T-helper 1 cell treated with Interleukin-12 subunit alpha and Interleukin-12 subunit beta and Interleukin-4 antibody, amounts not matched to agents 30 μg/mL and 1 μg/mL, for 36 hours (primary cell): ENCODE measurements around the gene FHIT.

ENCODE experiments used
- H3K27ac Mint-ChIP-seq: one replicate; pipeline ENCODE4 v1.8.0; 2021; ENCODE audit warnings: mild to moderate bottlenecking, mixed read lengths
- H3K27me3 Mint-ChIP-seq: one replicate; pipeline ENCODE4 v1.8.0; 2021; ENCODE audit warnings: low read depth, mixed read lengths
- H3K36me3 Mint-ChIP-seq: one replicate; pipeline ENCODE4 v1.8.0; 2021; ENCODE audit warnings: low read depth, mixed read lengths
- H3K4me1 Mint-ChIP-seq: one replicate; pipeline ENCODE4 v1.8.0; 2021; ENCODE audit warnings: low read depth, mixed read lengths
- H3K4me3 Mint-ChIP-seq: one replicate; pipeline ENCODE4 v1.8.0; 2021; ENCODE audit warnings: mild to moderate bottlenecking, moderate library complexity, mixed read lengths
- H3K9me3 Mint-ChIP-seq: one replicate; pipeline ENCODE4 v1.8.0; 2021; ENCODE audit warnings: mixed read lengths

FHIT gene

DNA sequence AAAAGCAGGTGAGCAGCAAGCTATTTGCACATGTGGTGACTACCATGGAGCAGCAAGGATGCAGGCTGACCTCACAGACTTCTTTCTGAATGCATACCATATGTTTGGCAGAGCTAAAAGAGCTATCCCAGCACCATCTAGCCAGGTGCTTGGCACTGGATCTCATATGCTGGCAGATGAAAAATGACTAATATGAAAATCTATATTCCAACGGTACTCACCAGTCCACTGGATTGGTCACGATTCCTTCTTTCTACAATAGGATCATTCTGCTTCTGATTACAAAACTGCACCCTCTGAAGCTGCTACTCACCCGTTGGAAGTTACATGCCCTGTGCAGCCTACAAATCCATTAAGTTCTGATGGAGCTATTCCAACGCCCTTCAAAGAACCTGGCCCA is 1487.1 kb downstream of the FHIT start:
- Mint-ChIP-seq H3K27me3 (no peaks in the 10 kb centered on the region), H3K36me3 (peaks cover 7% of the 10 kb centered on the region), H3K27ac (no peak overlapping the region), H3K4me1 (peaks cover 20% of the 10 kb centered on the region), H3K4me3 (no peak overlapping the region), H3K9me3 (no peaks in the 10 kb centered on the region)

DNA sequence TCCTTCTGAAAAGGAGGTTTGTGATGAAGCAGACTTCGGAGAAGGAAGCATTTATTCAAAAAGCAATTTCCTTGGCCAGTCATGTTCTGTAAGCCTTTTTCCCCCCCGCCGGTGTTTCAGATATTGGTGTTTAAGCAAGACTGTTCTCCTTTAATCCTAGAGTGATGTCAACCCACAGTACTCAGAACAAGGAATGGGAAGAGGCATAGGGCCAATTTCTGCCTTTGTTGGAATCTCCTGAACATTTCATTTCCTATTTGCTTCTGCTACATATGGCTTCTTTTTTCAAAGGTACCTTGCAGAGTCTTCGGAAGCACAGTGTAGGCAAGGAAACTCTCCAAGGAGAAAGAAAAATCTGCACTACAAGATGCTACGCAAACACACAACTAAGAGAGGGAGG is 1488.3 kb downstream of the FHIT start:
- peaks cover 8% of the 10 kb centered on the region for H3K36me3 Mint-ChIP-seq
- H3K9me3 Mint-ChIP-seq: no peaks in the 10 kb centered on the region
- peaks cover 30% of the 10 kb centered on the region for H3K4me1 Mint-ChIP-seq
- H3K27me3 Mint-ChIP-seq: no peaks in the 10 kb centered on the region
- no peak overlapping the region for H3K27ac Mint-ChIP-seq
- no peak overlapping the region for H3K4me3 Mint-ChIP-seq

DNA sequence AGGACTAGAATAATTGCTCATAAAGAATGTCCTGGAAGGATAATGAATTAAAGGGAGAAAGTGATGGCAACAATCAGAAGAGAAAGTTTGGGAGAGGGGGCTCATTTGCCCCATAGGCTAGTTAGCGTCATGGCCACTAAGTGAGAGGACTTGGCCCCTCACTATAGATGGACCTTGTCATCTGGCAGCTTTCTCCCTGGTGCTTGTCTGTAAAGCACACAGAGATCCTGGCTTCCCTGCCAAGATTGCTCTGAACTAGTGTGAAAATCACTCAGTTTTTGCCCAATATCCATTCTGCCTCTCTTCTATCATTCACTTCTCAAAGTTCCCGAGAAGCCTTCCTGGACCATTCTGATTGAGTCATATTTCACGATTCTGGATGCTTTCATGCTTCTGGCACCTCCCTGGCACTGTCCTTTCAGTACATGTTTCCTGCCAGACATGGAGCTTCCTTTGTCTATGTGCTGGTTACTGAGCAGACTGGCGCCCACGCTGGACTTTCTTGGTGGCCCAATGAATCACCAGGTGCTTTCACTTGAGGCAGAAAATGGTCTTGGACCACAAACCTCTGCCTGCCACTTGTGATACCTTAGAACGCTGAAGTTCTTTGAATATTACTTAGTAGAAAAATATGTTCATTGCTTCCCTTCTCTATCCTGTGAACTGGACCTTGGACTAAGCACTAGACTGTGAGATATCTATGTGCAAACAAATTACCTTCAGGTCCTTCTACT is 1491.8 kb downstream of the FHIT start:
- Mint-ChIP-seq H3K36me3 (peaks cover 3% of the 10 kb centered on the region), H3K27me3 (no peaks in the 10 kb centered on the region), H3K9me3 (no peaks in the 10 kb centered on the region), H3K4me3 (no peak overlapping the region), H3K4me1 (peaks cover 54% of the 10 kb centered on the region), H3K27ac (no peak overlapping the region)

DNA sequence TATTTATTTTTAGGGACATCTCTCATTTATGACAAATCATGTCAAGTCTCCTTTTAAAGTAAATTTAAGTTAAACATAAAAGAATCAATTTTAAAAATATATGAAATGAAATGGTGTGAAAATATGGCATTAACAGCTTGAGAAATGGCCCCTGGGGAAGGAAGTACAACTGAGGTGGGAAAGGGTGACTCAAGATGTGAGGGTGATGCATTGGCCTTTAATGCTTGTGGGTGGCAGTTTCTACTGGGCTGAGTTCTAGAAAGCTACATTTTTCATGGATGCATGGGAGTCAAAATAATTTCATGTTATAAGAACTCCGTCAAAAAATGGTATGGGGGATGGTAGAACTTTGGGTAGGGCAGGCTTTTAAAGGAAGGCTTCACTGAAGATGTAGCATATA is 1492.6 kb downstream of the FHIT start:
- H3K36me3 Mint-ChIP-seq: peaks cover 7% of the 10 kb centered on the region
- no peaks in the 10 kb centered on the region for H3K27me3 Mint-ChIP-seq
- H3K4me3 Mint-ChIP-seq: no peak overlapping the region
- peak overlapping the region; percentile 28 for H3K27ac Mint-ChIP-seq
- H3K9me3 Mint-ChIP-seq: no peaks in the 10 kb centered on the region
- peaks cover 60% of the 10 kb centered on the region for H3K4me1 Mint-ChIP-seq

DNA sequence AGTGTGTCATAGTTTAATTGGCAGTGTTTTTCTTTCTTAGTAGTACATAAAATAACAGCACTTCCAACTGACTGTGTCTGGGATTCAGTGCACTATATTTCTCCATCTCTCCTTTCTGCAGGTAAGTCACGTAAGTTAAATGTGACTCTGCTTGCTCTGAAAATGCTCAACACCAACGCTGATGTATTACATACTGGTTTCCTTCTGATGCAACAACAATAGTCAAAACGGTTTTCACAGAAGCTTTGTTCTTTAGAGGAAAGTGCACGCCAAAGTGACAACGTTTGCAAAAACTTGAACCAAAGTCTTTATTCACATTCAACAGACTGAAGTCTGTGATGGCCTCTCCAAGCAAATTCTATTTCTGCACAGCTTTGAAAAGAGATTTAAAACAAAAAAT is 1494.3 kb downstream of the FHIT start:
- Mint-ChIP-seq H3K9me3 (peaks cover 6% of the 10 kb centered on the region), H3K4me1 (peaks cover 61% of the 10 kb centered on the region), H3K27me3 (no peaks in the 10 kb centered on the region), H3K36me3 (peaks cover 12% of the 10 kb centered on the region), H3K4me3 (peak overlapping the region; percentile 8), H3K27ac (peak overlapping the region; percentile 9)

DNA sequence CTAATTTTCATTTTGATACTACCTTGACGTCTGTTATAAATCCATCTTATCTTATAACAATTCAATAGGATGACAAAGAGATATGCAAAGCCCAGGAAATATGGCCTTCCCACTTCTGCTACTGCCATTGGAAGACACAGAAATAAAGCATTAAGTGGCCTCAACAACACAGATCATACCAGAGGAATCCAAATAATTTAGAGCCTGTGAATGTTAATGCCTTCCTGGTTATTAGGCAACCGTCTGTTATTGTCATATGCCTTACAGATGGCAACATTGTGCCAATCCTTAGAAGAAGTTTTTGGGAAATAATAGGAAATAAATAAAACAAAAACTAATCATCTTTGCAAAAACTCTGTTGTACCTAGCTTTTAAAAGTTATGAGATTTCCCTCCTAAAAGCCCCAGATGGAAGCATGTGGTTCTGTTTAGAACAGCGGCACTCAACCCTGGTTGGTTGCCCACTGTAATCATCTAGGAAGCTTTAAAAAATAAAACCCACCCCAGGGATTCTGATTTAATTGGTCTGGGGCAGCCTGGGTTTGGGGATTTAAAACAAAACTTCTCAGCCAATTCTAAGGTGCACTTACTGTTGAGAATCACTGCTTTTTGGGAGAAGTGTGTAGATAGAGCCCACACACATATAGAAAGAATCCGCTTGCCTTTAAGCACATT is 1496.7 kb downstream of the FHIT start:
- Mint-ChIP-seq H3K27me3 (no peaks in the 10 kb centered on the region), H3K9me3 (peaks cover 6% of the 10 kb centered on the region), H3K4me1 (peaks cover 66% of the 10 kb centered on the region), H3K4me3 (no peak overlapping the region), H3K27ac (no peak overlapping the region), H3K36me3 (peaks cover 26% of the 10 kb centered on the region)

DNA sequence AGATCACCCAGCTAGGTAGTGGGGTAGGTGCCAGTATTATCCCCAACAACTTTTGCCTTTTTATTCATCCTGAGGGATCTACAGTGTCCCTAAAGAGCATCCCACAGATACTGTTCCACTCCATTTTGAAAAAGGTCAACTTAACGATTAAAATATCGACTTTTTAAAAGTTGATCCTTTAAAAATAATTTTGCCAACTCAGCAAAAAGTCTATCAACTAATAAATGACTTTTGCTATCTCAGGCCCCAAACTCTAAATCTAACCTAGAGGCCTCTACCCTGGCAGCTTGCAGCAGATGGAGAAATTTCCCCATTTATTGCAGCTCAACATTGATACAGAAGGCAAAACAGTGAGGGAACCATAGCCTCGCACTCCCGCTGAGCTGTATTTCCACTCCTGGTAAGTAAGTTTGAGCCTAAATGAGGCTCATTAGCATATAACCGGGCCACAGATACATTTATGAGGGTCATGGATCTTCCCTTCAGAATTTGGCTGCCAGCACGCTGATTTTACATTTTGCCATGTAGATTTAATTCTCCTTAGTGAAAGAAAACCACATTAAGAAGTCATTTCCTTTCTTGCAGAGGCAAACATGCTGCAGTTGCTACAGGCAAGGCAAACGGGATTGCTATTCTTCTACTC is 1497.3 kb downstream of the FHIT start:
- no peak overlapping the region for H3K4me3 Mint-ChIP-seq
- no peak overlapping the region for H3K27ac Mint-ChIP-seq
- H3K9me3 Mint-ChIP-seq: peaks cover 6% of the 10 kb centered on the region
- H3K4me1 Mint-ChIP-seq: peaks cover 61% of the 10 kb centered on the region
- H3K27me3 Mint-ChIP-seq: no peaks in the 10 kb centered on the region
- peaks cover 28% of the 10 kb centered on the region for H3K36me3 Mint-ChIP-seq

DNA sequence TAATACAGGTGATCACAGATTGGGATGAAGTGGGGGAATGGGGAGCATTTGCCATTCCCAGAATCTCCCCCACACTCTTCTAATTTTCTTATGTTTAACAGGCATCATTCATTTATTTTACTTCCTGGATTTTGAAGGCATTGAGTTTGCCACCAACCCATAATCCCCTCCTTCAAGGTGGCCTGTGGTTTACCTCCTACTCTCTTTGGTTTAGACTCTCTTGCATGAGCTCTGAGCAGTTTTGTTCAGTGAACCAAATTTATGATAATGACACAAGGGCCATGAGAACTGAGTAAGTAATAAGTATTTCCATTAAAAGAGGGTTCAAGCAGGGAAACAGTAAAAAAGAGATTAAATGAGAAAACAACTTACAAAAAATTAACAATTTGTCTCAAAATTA is 1498.3 kb downstream of the FHIT start:
- peaks cover 35% of the 10 kb centered on the region for H3K36me3 Mint-ChIP-seq
- no peak overlapping the region for H3K27ac Mint-ChIP-seq
- H3K4me3 Mint-ChIP-seq: no peak overlapping the region
- peaks cover 6% of the 10 kb centered on the region for H3K9me3 Mint-ChIP-seq
- H3K27me3 Mint-ChIP-seq: no peaks in the 10 kb centered on the region
- H3K4me1 Mint-ChIP-seq: peaks cover 53% of the 10 kb centered on the region

DNA sequence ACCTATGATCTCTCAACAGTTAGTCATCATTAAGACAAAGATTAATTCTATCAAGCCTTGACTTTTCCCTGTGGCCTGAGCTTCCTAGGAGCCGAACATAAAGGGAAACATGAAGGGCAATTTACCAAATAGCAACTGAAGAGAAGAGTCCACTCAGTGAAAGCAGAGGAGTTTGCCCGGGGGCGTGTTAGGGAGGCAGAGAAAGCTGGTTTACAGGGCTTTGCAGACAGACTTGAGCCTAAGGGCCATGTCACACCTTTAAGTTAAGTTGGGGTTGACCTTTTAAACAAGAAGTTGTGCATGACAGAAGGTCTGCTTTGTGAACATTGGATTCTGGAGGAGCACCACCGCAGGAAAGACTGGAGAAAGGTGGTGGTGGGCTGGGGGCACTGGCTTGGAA is 1499.6 kb downstream of the FHIT start:
- Mint-ChIP-seq H3K27me3 (no peaks in the 10 kb centered on the region), H3K9me3 (peaks cover 6% of the 10 kb centered on the region), H3K36me3 (peaks cover 45% of the 10 kb centered on the region), H3K27ac (no peak overlapping the region), H3K4me1 (peaks cover 43% of the 10 kb centered on the region), H3K4me3 (no peak overlapping the region)

DNA sequence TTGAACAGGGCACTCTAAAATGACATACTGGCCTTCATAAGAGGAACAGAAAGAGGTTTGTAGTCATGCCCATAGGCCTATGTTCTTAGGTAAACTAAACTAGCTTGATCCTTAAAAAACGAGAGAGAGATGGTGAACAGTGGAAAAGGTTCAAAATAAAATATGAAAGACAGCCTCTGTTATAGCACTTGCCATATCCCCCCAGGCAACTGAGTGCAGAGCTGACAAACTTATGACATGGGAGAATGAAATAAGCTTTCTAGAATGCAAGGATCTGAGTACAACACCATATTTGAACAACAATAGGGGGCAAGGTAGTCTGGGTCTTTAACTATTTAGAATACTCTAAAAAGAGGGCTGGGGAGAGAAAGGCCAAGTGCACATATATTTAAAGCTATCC is 1500.9 kb downstream of the FHIT start:
- Mint-ChIP-seq H3K36me3 (peaks cover 48% of the 10 kb centered on the region), H3K9me3 (peaks cover 6% of the 10 kb centered on the region), H3K27me3 (no peaks in the 10 kb centered on the region), H3K27ac (no peak overlapping the region), H3K4me1 (peaks cover 34% of the 10 kb centered on the region), H3K4me3 (no peak overlapping the region)

DNA sequence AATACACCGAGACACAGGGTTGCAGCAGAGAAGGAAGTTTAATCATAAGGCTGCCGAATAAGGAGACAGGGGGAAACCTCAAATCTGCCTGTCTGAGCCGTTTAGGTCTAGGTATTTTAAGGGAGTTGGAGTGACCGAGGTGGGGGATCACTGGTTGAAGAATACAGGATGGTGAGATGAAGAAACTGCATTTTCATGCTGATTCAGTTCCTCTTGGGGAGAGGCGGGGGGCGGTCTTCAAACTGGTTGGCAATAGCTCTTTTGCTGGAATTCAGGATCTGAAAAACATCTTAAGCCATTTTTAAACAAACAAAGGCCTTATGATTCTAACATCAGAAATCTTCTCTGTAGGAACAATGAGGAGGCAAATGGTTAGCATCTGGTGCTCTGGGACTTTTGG is 1502.0 kb downstream of the FHIT start:
- H3K27ac Mint-ChIP-seq: no peak overlapping the region
- peaks cover 46% of the 10 kb centered on the region for H3K36me3 Mint-ChIP-seq
- no peaks in the 10 kb centered on the region for H3K27me3 Mint-ChIP-seq
- H3K4me3 Mint-ChIP-seq: no peak overlapping the region
- H3K4me1 Mint-ChIP-seq: peaks cover 27% of the 10 kb centered on the region
- H3K9me3 Mint-ChIP-seq: peaks cover 6% of the 10 kb centered on the region

DNA sequence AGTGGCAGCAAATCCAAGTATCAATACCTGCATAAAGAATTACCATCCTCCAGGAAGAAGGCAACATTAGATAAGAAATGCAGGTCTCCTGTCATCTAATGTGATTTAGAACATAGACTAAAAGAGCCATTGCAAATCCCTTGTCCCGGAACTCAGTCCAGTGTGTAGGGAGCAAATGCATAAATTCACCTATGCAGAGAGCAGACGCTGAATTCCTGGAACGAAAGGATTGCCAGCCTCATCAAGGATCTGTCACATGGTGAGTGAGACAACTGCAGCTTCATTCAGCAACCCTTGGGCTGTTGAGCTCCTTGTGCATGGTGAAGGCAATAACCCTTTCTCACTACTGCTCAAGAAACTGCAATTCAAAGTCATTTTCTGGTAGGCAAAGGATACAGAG is 1504.7 kb downstream of the FHIT start:
- Mint-ChIP-seq H3K4me1 (peaks cover 10% of the 10 kb centered on the region), H3K27me3 (no peaks in the 10 kb centered on the region), H3K27ac (no peak overlapping the region), H3K36me3 (peaks cover 39% of the 10 kb centered on the region), H3K9me3 (no peaks in the 10 kb centered on the region), H3K4me3 (no peak overlapping the region)

DNA sequence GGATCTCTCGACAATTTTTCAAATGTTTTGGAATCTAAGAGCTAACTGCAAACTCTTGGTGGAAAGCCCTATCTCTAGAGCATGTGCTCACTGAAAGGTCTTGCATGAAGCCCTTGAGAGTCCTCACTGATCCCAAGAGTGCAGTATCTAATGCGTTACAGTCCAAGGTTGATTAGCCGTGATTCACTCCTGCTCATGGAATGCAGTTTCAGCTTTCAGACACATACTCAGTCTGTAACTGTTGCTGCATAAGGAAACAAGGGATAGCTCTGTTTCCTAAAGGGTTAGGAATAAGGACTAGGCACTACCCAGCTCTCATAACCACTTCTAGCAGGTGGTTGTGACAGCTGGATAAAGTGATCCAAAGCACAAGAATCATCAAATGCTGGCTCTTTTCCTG is 1514.0 kb downstream of the FHIT start:
- H3K36me3 Mint-ChIP-seq: peaks cover 3% of the 10 kb centered on the region
- H3K27ac Mint-ChIP-seq: no peak overlapping the region
- H3K4me3 Mint-ChIP-seq: no peak overlapping the region
- H3K4me1 Mint-ChIP-seq: peaks cover 3% of the 10 kb centered on the region
- peaks cover 4% of the 10 kb centered on the region for H3K27me3 Mint-ChIP-seq
- H3K9me3 Mint-ChIP-seq: no peaks in the 10 kb centered on the region

DNA sequence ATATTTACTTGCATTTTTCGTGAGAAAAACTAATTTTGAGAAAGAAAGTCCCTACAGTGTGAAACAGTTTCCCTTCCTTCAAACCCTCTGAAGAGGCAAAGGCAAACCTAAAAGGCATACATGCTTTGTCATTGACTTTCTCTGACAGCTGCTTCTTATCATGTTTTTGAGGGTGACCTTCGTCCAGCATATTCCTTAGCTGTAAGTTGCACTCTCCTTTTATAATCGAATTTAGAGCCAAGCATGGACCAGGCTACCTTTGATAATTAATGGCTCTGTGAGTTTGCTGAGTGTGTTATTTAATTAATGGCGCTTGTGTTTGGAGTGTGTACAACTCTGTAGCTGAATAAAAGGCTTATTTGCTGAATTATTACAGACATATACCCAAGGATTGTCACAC is 1517.2 kb downstream of the FHIT start:
- peaks cover 13% of the 10 kb centered on the region for H3K4me1 Mint-ChIP-seq
- no peak overlapping the region for H3K27ac Mint-ChIP-seq
- H3K36me3 Mint-ChIP-seq: no peaks in the 10 kb centered on the region
- H3K4me3 Mint-ChIP-seq: no peak overlapping the region
- H3K27me3 Mint-ChIP-seq: peaks cover 4% of the 10 kb centered on the region
- no peaks in the 10 kb centered on the region for H3K9me3 Mint-ChIP-seq
